H1 (cell line): ENCODE results near the gene TTC5. TPM values are rescaled to one million over a fixed set of nuclear protein-coding genes. Genes with fewer than 3 reads are reported as not detected.

Experiments
- CHD7 ChIP-seq: fragments of 300-600 bp; sonication (generic); IDR thresholded peaks from 2 replicates; pipeline ENCODE4 v1.7.1; 2012; ENCODE audit warnings: low read length, moderate library complexity, mild to moderate bottlenecking, inconsistent platforms; ENCODE audit not compliant: insufficient replicate concordance
- CTBP2 ChIP-seq: IDR thresholded peaks from 2 replicates; pipeline ENCODE4 v1.7.0; 2011; ENCODE audit warnings: borderline replicate concordance, mild to moderate bottlenecking, moderate library complexity, mixed read lengths, low read length; ENCODE audit not compliant: insufficient read depth, insufficient read length
- E2F6 ChIP-seq: IDR thresholded peaks from 2 replicates; pipeline ENCODE4 v1.6.1; 2012; ENCODE audit warnings: inconsistent platforms
- FOSL1 ChIP-seq: IDR thresholded peaks from 2 replicates; pipeline ENCODE4 v1.6.1; 2011; ENCODE audit warnings: mild to moderate bottlenecking, low read depth, low read length, moderate library complexity; ENCODE audit not compliant: insufficient read depth
- RAD21 ChIP-seq, 2 experiments: IDR thresholded peaks in 1 of 2; conservative IDR thresholded peaks in 1 of 2; 2 replicates each; pipeline ENCODE4 v1.6.1; 2011; ENCODE audit warnings: low read depth in 2 of 2, low read length in 2 of 2, improper control_type of control experiment in 1 of 2, inconsistent platforms in 1 of 2, mild to moderate bottlenecking in 1 of 2, moderate library complexity in 1 of 2
- RNF2 ChIP-seq: fragments of 200-900, 300-1000 bp; sonication (generic); IDR thresholded peaks from 2 replicates; pipeline ENCODE4 v1.7.1; 2016; ENCODE audit warnings: borderline replicate concordance, low read depth, mild to moderate bottlenecking, antibody characterized with exemption, low read length; ENCODE audit not compliant: poor library complexity, severe bottlenecking; ENCODE audit errors: missing control alignments
- SP2 ChIP-seq: IDR thresholded peaks from 2 replicates; pipeline ENCODE4 v1.6.1; 2012; ENCODE audit warnings: mild to moderate bottlenecking, low read length, inconsistent platforms
- polyA plus RNA-seq, 7 experiments: library from polyadenylated mRNA; depleted of rRNA in 3 of 7; stranded (reverse) in 5 of 7; unstranded in 2 of 7; fragments of >200 nt in 5 of 7; fragments of 200-250 nt in 2 of 7; gene quantifications; 1 replicate in 5 of 7; 2 replicates in 1 of 7; 4 replicates in 1 of 7; pipeline versions ENCODE4 v1.2.1 to v1.2.3, GENCODE V29; 2011 to 2013; ENCODE audit warnings: missing spikeins in 2 of 7, mixed read lengths in 2 of 7
- total RNA-seq: library from RNA; stranded (reverse); fragmentation: NEBNext Ultra II Directional; extraction: Animal tissue kit (Norgen Biotek cat#: 25700); gene quantifications from 2 replicates; pipeline ENCODE4 v1.2.1, GENCODE V29; 2021

Gene TTC5
- total and polyA plus RNA-seq, 2 of the 8 experiments (the other 6 are each of a cell fraction or from before 2014, with no cell fraction given), result 9.1 to 18.0 TPM

GRCh38 chr14:20346713-20347112, 41.0 kb upstream of the TTC5 start (continued):
- TF ChIP-seq CHD7 (no peak), SP2 (no peak), E2F6 (no peak), RNF2 (no peak), FOSL1 (no peak), RAD21 (IDR thresholded peaks at IDR 0.05 in 1 of 2, conservative IDR thresholded peaks at IDR 0.05 in 1 of 2; ENCODE audit: low read depth in 2 of 2, low read length in 2 of 2) (no peak), CTBP2 (no peak)
